PC-9 (cell line): ENCODE measurements around the gene IKBKE.

Experiments
- EZH2 ChIP-seq: fragments of 200-600 bp; sonication (generic); IDR thresholded peaks from 2 replicates; pipeline ENCODE4 v1.8.0; 2017; ENCODE audit warnings: antibody characterized with exemption, low read depth
- TF ChIP-seq, protein P1 (sequence below): fragments of 200-600 bp; sonication (generic); conservative IDR thresholded peaks from 2 replicates; pipeline ENCODE4 v1.6.1; 2017; ENCODE audit warnings: mixed run types, antibody characterized with exemption, mild to moderate bottlenecking, moderate library complexity

DNA sequence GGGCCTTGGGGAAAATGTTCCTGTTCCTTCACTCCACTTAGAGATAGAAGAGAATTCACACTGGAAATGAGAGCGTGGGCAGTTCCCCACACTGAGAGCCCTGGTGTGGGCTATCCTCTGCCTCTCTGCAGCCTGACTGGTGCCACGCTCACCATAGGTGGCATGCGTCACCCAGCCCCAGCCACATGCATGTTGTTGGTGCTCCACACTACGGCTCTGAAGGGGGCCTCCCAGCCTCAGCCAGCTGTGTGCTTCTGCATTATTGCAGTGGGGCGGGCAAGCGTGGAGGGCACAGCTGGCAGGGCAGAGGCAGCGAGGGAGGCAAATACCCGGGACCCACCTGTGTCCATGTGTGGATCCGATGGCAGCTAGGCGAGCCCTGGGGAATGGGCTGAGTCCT, 22.3 kb downstream of the IKBKE start:
- no peak for TF ChIP-seq EZH2
- TF ChIP-seq, protein P1, sequence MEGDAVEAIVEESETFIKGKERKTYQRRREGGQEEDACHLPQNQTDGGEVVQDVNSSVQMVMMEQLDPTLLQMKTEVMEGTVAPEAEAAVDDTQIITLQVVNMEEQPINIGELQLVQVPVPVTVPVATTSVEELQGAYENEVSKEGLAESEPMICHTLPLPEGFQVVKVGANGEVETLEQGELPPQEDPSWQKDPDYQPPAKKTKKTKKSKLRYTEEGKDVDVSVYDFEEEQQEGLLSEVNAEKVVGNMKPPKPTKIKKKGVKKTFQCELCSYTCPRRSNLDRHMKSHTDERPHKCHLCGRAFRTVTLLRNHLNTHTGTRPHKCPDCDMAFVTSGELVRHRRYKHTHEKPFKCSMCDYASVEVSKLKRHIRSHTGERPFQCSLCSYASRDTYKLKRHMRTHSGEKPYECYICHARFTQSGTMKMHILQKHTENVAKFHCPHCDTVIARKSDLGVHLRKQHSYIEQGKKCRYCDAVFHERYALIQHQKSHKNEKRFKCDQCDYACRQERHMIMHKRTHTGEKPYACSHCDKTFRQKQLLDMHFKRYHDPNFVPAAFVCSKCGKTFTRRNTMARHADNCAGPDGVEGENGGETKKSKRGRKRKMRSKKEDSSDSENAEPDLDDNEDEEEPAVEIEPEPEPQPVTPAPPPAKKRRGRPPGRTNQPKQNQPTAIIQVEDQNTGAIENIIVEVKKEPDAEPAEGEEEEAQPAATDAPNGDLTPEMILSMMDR: no peak
